Colonic mucosa (tissue), 4 donors: Measurements from ENCODE around the gene TMEM132E. TPM values are rescaled to one million over a fixed set of nuclear protein-coding genes. Genes with fewer than 3 reads are reported as not detected.

Experiments used
- DNase-seq: peaks from one replicate; pipeline ENCODE4 v3.0.0-alpha.2; 2020
- H3K27ac ChIP-seq: fragments of 200-600 bp; one replicate; pipeline ENCODE4 v1.8.0; 2021
- H3K27me3 ChIP-seq: fragments of 200-600 bp; one replicate; pipeline ENCODE4 v1.8.0; 2021
- H3K36me3 ChIP-seq: fragments of 200-600 bp; one replicate; pipeline ENCODE4 v1.8.0; 2021
- H3K4me1 ChIP-seq: fragments of 200-600 bp; one replicate; pipeline ENCODE4 v1.8.0; 2021; ENCODE audit warnings: mild to moderate bottlenecking
- H3K4me3 ChIP-seq: fragments of 200-600 bp; one replicate; pipeline ENCODE4 v1.8.0; 2021
- H3K9ac ChIP-seq, 2 donors: one replicate each; pipeline ENCODE4 v1.7.0; 2013; ENCODE audit warnings: control low read depth in 2 of 2, low read depth in 2 of 2, low read length in 2 of 2
- H3K9me3 ChIP-seq: fragments of 200-600 bp; one replicate; pipeline ENCODE4 v1.8.0; 2021
- CTCF ChIP-seq: fragments of 200-600 bp; IDR thresholded peaks from one replicate; pipeline ENCODE4 v1.8.0; 2022; ENCODE audit warnings: antibody characterized with exemption, mild to moderate bottlenecking
- intact Hi-C: fragments of 100-400 bp; cut with DNase I; formaldehyde crosslinking; loops from one replicate; pipeline ENCODE4 v1.14.1; 2022
- total RNA-seq, 2 donors: library from RNA; stranded (reverse); fragmentation: NEBNext Ultra II Directional in 1 of 2; extraction: Animal tissue kit (Norgen Biotek cat#: 25700) in 1 of 2; gene quantifications; one replicate each; pipeline ENCODE4 v1.2.1, GENCODE V29; 2021
- donor health status: healthy.
- donor health status: DM: no; HTN: no; CAD: no.
- donor health status: DM: no; HTN: no; CAD: no.

Gene TMEM132E
- total RNA-seq, 2 donors from 2014 or later, result 0.10 to 0.11 TPM

- H3K36me3 ChIP-seq, result no peaks in the 10 kb centered on the region
- no peak for TF ChIP-seq CTCF
- H3K27me3 ChIP-seq, result no peaks in the 10 kb centered on the region
- H3K4me3 ChIP-seq, result no peak overlapping the region
- H3K9me3 ChIP-seq, result no peaks in the 10 kb centered on the region
- intact Hi-C loops, result no loop called here
- no peak overlapping the region for H3K9ac ChIP-seq
- H3K4me1 ChIP-seq, result no peaks in the 10 kb centered on the region
- H3K27ac ChIP-seq, result no peak overlapping the region
- no peak for DNase-seq
Observed at GRCh38 chr17:34650051-34650750, 70.8 kb downstream of the TMEM132E start.

- no peak overlapping the region for H3K27ac ChIP-seq
- TF ChIP-seq CTCF, result no peak
- H3K36me3 ChIP-seq, result no peaks in the 10 kb centered on the region
- H3K9ac ChIP-seq, result no peak overlapping the region
- H3K4me3 ChIP-seq, result no peak overlapping the region
- intact Hi-C loops, result no loop called here
- H3K9me3 ChIP-seq, result no peaks in the 10 kb centered on the region
- DNase-seq, result no peak
- H3K27me3 ChIP-seq, result no peaks in the 10 kb centered on the region
- no peaks in the 10 kb centered on the region for H3K4me1 ChIP-seq
Observed at GRCh38 chr17:34651402-34651811, 72.0 kb downstream of the TMEM132E start.

- H3K9ac ChIP-seq, result no peak overlapping the region
- no peak for TF ChIP-seq CTCF
- DNase-seq, result no peak
Observed at GRCh38 chr17:34652021-34652555, 72.7 kb downstream of the TMEM132E start.

GRCh38 chr17:34653511-34653910 is 74.1 kb downstream of the TMEM132E start:
- Histone ChIP-seq H3K27me3 (no peaks in the 10 kb centered on the region), H3K4me1 (no peaks in the 10 kb centered on the region), H3K27ac (no peak overlapping the region), H3K36me3 (no peaks in the 10 kb centered on the region), H3K9ac (no peak overlapping the region), H3K4me3 (no peak overlapping the region), H3K9me3 (no peaks in the 10 kb centered on the region)
- intact Hi-C loops, result no loop called here
- TF ChIP-seq CTCF, result no peak
- no peak for DNase-seq

More at GRCh38 chr17:34652021-34652555, 72.7 kb downstream of the TMEM132E start:
- Histone ChIP-seq H3K27ac (no peak overlapping the region), H3K27me3 (no peaks in the 10 kb centered on the region), H3K9me3 (no peaks in the 10 kb centered on the region), H3K36me3 (no peaks in the 10 kb centered on the region), H3K4me3 (no peak overlapping the region), H3K4me1 (no peaks in the 10 kb centered on the region)
- intact Hi-C loops, result no loop called here

- H3K27me3 ChIP-seq, result no peaks in the 10 kb centered on the region
- DNase-seq, result no peak
- H3K36me3 ChIP-seq, result no peaks in the 10 kb centered on the region
- no peak overlapping the region for H3K4me3 ChIP-seq
- intact Hi-C loops, result no loop called here
- no peak overlapping the region for H3K9ac ChIP-seq
- H3K27ac ChIP-seq, result no peak overlapping the region
- H3K4me1 ChIP-seq, result no peaks in the 10 kb centered on the region
- H3K9me3 ChIP-seq, result no peaks in the 10 kb centered on the region
- TF ChIP-seq CTCF, result no peak
Observed at GRCh38 chr17:34654276-34654880, 75.0 kb downstream of the TMEM132E start.
